Measurements from ENCODE around the gene EPB41. TPM values are rescaled to one million over a fixed set of nuclear protein-coding genes. Genes with fewer than 3 reads are reported as not detected.
A peak's percentile ranks its signal among the peaks of the same experiment; 100 is the strongest.

Gene EPB41
- total RNA-seq, 1 donor from 2014 or later, result 15.5 TPM

DNA sequence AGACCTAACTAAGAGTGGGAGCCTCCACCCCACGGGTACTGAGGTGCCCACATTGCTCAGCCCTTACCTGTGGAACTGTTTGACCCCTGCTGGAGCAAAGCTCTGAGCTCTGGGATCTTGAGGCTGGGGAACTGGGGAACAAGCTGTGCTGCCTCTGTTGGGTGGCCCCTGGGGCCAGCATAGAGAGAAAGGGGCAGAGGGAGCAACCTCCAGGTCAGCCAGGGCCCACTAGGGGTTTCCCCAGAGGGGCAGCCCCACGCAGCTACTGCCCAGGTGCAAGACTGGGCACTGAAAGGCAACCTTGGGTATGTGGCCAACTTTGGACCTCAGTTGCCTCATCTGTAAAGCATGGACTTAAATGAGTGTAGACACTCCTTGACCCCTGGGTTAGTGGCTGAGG, 23.5 kb upstream of the EPB41 start:
- TF ChIP-seq, protein P1, sequence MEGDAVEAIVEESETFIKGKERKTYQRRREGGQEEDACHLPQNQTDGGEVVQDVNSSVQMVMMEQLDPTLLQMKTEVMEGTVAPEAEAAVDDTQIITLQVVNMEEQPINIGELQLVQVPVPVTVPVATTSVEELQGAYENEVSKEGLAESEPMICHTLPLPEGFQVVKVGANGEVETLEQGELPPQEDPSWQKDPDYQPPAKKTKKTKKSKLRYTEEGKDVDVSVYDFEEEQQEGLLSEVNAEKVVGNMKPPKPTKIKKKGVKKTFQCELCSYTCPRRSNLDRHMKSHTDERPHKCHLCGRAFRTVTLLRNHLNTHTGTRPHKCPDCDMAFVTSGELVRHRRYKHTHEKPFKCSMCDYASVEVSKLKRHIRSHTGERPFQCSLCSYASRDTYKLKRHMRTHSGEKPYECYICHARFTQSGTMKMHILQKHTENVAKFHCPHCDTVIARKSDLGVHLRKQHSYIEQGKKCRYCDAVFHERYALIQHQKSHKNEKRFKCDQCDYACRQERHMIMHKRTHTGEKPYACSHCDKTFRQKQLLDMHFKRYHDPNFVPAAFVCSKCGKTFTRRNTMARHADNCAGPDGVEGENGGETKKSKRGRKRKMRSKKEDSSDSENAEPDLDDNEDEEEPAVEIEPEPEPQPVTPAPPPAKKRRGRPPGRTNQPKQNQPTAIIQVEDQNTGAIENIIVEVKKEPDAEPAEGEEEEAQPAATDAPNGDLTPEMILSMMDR (conservative IDR thresholded peaks at IDR 0.05; ENCODE audit: low read depth, low read length), result no peak
- H3K4me3 ChIP-seq (ENCODE audit: low read depth, low read length), result no peak overlapping the region
- no peak for DNase-seq (ENCODE audit: low read depth)

DNA sequence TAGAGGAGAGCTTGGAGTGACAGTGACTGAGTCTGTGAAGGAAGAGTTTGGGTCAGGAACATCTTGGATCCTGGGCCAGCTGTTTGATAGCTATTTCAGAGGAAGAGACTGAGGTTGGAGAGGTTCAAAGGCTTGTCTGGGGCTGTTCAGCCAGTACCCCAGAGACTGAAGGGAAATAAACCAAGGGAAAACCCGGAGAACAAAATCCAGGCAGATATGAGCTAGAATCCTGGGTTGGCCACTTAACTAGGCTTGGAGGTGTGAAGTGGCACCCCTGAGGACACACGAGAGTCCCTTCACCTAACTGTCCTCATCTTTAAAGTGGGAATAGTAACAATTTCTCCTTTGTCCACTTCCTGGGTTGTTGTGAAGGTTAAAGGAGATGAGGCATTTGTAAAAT, 23.1 kb upstream of the EPB41 start:
- no peak for DNase-seq (ENCODE audit: low read depth)
- TF ChIP-seq, protein P1 (conservative IDR thresholded peaks at IDR 0.05; ENCODE audit: low read depth, low read length), result no peak
- H3K4me3 ChIP-seq (ENCODE audit: low read depth, low read length), result no peak overlapping the region

DNA sequence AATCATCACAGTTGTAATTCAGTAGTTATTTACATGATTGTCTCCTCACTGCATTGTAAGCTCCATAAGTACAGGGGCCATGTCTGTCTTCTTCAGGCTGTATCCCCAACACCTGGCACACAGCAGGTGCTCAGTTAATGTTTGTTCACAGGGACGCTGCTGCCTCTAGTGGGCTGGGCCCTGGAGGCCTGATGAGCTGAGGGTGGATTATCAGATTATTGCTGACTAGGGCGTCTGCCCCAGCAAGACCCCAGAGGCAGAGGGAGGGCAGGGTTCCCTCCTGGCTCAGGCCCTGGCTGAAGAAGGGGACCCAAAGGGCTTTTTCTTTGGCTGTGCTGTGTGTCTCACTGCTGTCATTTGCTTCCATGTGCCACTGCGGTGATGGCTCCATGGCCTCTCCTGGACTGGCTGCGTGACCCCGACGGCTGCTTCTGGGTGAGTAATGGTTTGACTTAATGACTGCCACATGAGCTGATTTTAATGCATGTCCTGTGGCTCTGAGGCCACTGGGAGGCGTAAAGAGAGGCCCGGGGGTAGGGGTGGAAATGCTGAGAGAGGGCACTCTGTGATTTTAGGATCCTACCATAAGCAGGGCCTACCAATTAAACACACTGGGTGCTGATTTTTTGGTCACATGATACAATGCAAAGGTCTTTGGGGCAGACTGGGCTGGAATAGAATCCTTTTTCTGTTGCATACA, 20.8 kb upstream of the EPB41 start:
- H3K4me3 ChIP-seq (ENCODE audit: low read depth, low read length), result no peak overlapping the region
- DNase-seq (ENCODE audit: low read depth), result no peak
- TF ChIP-seq, protein P1 (conservative IDR thresholded peaks at IDR 0.05; ENCODE audit: low read depth, low read length), result peak; percentile 51

DNA sequence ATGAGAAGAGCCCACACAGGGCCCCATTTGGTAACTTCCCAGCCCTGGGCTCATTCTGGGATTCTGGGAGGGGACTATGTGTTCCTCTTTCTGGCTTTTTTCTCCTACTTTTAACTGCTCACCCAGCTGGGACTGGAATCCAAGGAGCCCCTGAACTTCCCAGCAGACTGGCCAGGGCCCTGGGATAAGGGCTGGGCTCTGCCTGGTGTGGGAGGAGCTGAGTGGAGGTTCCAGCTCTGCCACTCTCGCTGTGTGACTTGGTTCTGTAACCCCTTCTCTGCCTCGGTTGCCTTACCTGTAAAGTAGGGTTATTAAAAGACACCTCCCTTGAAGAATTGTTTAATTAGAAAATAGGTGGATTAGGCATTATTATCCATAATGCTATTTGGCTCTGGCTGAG, 19.6 kb upstream of the EPB41 start:
- TF ChIP-seq, protein P1 (conservative IDR thresholded peaks at IDR 0.05; ENCODE audit: low read depth, low read length), result no peak
- DNase-seq (ENCODE audit: low read depth), result no peak
- no peak overlapping the region for H3K4me3 ChIP-seq (ENCODE audit: low read depth, low read length)

DNA sequence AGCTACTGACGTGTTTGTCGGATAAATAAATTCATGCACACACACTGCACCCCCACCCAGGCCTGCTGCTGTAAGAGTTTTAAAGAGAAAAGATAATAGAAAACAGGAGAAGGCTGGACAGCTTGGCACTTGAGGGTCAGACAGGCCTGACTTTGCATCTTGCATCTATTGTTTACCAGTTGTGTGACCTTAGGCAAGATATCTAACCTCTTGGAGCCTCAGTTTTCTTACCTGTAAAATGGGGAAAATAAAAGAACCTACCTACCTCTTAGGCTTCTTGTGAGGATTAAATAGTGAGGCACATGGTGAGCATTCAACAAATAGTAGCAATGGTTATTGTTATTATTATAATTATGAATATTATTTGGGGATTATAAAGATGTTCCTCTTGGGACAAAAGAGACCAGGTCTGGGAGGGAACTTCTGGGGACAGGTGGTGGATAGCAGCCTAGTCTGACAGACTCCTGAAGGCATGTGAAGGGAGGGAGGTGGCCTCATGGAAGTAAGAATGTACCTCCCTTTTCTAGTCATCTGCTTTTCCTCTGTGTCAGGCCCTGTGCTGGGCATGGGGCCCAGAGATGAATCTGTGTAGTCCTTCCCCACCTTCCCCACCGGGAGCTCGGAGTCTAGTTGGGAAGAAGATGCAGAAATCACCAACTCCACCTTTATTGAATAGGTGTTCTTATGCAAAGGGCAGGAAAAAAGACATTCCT, 18.3 kb upstream of the EPB41 start:
- TF ChIP-seq, protein P1 (conservative IDR thresholded peaks at IDR 0.05; ENCODE audit: low read depth, low read length), result no peak
- no peak for DNase-seq (ENCODE audit: low read depth)
- H3K4me3 ChIP-seq (ENCODE audit: low read depth, low read length), result no peak overlapping the region

DNA sequence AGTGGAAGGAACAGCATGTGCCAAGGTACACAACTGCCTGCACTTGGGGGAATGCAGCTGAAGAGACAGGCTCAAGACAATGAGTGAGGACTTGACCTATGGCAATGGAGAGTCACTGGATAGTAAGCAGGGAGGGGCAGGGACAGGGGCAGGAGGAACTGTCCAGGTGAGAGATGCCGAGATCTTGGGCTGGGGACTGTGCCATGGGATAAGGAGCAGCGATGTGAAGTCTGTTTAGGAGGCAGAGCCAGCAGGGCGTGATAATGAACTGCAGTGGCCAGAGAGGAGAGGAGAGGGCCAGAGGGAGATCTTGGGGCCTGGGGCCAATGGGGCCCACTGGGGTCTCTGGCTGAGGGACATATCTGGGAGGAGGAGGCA, 17.8 kb upstream of the EPB41 start:
- TF ChIP-seq, protein P1 (conservative IDR thresholded peaks at IDR 0.05; ENCODE audit: low read depth, low read length), result no peak
- DNase-seq (ENCODE audit: low read depth), result no peak

DNA sequence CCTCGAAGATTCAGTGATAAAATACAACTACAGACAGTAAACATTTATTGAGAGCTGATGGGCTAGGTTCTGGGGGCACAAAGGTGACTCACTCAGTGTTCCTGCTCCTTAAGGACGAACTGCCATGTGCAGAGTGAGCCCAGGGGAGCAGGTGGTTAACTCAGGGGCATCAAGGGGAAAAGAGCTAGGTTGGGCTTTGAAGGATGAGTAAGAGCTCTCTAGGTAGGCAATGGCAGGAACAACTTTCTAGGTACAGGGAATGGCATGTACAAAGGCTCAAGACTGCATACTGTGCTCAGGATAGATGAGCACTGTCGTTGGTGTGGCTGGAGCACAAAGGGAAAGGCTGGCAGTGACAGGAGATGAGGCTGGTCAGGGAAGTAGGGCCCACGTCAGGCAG, 16.6 kb upstream of the EPB41 start:
- TF ChIP-seq, protein P1 (conservative IDR thresholded peaks at IDR 0.05; ENCODE audit: low read depth, low read length), result no peak
- no peak overlapping the region for H3K4me3 ChIP-seq (ENCODE audit: low read depth, low read length)
- DNase-seq (ENCODE audit: low read depth), result no peak

More for the DNA sequence above, 17.8 kb upstream of the EPB41 start:
- H3K4me3 ChIP-seq (ENCODE audit: low read depth, low read length), result no peak overlapping the region
